Anterior cingulate cortex (tissue), 58 donors: ENCODE data around the gene SND1.
A peak's percentile ranks its signal among the peaks of the same experiment; 100 is the strongest.
"Not testable (repeated sequence)": the region's sequence is repeated elsewhere in the genome, so short reads cannot be mapped to it uniquely, and the experiment has no call there.

Source experiments
- DNase-seq, 58 donors: peaks; one replicate each; lab custom pipeline; 2025; lab: John Stamatoyannopoulos, UW

SND1 gene

DNA sequence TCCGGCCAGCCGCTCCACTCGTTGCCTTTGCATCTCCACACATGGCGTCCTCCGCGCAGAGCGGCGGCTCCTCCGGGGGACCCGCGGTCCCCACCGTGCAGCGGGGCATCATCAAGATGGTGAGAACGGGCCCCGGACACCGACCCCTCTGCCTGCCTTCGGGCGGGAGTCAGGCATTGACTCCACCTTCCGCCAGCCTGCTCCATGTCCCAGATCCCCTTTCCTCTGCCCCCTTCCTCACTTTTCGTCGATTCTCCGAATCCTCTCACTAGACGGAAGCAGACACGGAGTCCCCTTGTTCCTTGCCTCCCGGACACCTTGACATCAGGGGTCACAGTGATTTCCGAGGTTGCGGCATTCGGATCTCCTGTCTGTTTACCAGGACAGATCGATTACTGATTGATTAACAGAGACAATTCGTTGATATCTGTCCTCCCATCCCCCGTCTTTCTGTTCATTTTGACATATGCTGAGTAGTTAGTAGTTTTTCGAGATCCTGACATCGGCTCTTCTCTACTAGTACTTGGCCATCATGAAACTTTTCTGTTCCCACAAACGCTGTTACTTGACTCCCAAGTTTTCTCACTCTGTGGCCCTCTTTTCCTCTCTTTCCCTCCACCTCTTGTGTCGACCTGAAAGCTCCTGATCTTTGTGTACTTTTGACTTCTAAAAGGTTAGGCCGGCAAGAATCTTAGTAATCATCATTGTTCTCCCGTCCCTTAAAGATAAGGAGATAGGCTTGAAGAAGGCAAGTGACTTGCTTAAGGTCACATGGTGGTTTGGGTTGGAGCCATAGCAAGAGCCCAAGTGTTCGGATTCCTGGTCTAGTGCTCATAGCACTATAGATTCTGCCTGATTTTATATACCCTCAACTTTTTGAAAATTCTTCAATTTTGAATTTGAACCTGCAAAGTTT is 597 bp downstream of the SND1 start:
- DNase-seq: peak in 1 of 58 donors; percentile 37

DNA sequence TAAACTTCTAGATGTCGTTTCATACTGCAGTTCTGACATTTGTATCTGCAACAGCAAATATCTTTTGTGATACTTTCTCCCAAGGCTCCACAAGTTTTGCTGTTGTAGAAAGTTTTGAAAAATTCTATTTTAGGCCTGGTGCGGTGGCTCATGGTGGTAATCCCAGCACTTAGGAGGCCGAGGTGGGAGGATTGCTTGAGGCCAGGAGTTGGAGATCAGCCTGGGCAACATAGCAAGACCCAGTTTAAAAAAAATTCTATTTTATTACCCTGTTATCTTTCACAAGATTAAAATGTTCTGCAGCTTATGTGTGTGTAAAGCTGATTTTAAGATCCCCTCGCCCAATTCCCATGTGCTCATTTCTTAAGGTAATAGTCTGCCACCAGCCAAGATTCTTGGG is 1.4 kb downstream of the SND1 start:
- DNase-seq: no peak

DNA sequence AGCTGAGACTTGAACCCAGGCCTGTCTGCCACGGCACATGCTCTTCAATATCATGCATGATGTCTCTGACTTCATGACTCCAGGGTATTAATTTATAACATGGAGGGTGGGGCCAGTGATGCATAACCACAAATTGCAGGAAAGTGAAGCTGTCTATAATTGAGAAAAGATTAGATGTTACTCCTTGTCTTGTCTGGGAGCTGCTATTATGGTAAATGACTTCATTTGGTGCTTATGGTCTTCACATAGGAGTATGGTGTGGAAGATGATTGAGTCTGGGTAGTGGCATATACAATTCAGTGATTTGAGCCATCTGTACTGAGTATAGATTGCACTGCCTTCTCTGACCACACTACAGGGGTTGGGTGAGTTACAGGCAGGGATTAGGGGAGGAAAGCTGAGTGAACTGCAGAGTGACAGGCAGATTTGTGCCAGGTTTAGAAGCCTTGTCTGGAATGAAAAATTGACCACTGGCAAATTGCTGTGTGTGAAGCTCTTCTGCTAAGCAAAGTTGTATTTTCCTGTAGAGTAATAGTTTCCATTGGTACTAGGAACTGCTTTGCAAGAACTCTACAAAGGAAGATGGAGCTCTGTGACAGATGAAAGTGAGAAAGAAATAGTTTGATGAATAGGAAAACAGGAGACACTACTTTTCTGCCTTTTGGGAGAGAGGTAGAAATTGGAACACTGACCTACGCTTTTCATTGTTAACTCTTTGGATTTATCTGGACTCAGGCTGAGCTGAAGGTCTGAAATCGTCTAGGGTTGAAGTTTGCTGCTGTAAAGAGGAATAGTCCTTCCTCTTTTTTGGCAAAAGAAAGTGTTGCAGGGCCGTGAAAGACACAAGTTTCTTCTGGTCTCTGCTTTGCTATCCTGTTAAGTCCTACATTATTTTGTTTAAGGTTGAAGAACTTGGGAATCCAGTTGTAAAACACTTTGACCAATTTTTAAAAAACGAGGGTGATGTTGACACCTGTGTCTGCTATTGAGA is 2.7 kb downstream of the SND1 start:
- DNase-seq: no peak

DNA sequence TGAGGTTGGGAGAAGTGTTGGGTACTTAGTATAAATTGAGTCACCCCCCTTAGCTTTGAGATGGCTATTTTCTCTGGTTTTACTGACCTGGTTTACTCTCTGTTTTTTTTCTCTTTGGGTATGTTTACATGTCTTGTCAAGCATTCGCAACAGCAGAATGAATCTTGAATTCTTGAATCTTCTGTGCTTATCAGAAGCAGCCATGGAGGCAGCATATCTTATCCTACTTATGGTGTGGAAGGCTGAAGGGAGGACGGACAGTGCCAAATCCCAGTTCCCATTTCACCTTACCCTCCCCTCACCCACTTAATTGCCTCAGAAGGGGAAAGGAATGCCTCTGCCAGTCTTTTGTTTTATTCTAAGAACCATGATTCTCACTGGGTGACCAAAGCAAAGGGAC is 3.7 kb downstream of the SND1 start:
- no peak for DNase-seq

DNA sequence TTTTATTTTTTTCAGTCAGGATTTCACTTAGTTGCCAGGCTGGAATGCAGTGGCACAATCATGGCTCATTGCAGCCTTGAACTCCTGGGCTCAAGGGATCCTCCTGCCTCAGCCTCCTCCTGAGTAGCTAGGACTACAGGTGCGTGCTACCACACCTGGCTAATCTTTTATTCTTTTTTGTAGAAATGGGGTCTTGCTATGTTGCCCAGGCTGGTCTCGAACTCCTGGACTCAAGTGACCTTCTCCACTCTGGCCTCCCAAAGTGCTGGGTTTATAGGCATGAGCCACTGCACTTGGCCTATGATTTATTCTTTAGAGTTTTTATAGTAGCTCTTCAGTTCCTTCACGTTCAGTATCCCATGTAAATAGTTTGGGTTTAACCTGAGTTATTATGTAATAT is 5.5 kb downstream of the SND1 start:
- no peak for DNase-seq

DNA sequence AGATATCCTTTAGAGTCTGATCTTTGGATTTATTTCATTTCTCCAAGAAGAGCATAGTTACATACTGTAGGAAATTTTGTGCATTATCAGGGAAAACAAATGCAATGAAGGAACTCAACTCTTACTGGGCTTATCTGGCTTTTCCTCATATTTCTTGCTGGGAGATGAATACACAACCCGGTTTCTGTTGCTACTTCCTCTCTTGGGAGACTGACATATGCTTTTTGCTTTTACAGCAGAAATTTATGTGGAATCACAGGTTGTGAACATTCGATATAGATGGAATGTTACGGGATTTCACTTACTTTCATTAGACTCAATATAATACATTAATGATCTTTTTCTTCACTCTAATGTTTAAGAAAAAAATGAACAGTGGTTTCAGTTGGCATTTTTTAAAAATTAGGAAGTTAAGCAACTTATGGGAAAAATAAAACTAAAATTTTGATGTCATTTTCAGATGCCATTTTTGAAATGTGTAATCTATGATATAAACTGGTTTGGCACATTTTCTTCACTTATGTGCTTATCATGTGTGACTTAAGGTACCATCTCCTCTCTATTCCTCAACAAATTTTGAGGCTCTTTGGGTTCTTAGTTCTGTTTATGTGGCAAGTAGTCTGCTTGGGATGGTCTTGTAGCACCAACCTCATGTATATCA is 7.1 kb downstream of the SND1 start:
- no peak for DNase-seq

DNA sequence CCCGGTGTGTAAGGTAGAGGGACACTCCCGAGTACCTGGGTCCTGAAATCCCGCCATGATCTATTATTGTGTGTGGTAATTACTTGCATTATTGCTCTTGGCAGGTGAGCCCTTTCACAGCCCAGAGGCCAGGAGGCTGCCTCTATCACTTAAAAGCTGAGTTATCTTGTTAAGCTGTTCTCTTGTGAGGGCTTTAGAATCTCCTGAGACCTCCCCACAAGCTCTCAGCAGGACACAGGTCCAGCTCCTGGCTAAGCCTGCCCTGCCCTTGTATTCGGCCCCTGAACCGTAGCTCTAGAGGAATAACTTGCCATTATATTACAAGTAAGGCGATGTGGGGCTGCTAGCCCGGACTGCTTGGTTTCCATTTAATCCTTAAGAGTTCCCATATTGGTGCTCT is 13.9 kb downstream of the SND1 start:
- DNase-seq: no peak

DNA sequence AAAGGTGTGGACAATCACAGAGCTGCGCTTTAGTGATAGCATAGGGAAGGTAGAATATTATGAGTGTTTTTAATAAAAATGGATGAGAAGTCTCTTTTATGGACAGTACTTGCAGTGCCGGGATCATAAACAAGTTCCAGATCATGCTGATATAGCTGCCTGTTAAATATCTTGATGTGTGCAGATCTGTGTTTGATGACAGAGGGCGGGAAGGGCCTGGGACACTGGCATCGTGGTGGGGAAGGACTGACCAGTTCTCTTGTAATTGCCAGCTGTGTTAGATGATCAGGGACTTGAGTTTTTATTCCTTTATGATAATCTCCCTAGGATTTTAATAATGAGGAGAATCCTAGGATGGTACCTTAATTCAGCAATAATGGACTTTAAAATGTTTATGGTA is 14.6 kb downstream of the SND1 start:
- no peak for DNase-seq

DNA sequence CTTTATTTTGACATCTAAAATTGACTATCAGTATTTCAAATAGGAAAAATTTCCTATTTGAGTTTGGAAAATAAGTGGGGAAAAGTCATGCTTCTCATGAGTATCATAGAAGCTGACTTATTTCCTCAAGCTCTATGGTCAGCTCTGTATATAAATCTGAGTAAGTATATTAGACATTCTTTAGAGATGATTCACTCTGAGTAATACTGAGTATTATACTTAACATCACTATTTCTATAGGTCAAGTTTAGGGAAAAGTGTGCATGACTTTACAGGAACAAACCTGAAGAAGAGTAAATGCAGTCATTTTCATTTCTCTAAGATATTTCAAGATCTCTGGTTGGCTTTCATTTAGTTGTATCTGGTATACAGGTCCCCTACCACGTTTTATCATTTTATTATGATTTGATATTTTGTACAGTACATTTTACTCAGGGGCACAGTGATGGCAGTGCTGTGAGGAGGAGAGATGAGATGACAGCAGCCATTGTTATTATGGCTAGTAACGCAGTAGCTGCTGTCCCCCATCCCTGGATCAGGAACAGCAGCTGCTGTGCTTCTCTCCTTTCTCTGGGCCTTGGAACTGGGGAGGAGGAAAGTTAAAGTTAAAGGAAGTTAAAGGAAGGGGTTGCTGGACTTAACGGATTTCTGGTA is 15.2 kb downstream of the SND1 start:
- no peak for DNase-seq

DNA sequence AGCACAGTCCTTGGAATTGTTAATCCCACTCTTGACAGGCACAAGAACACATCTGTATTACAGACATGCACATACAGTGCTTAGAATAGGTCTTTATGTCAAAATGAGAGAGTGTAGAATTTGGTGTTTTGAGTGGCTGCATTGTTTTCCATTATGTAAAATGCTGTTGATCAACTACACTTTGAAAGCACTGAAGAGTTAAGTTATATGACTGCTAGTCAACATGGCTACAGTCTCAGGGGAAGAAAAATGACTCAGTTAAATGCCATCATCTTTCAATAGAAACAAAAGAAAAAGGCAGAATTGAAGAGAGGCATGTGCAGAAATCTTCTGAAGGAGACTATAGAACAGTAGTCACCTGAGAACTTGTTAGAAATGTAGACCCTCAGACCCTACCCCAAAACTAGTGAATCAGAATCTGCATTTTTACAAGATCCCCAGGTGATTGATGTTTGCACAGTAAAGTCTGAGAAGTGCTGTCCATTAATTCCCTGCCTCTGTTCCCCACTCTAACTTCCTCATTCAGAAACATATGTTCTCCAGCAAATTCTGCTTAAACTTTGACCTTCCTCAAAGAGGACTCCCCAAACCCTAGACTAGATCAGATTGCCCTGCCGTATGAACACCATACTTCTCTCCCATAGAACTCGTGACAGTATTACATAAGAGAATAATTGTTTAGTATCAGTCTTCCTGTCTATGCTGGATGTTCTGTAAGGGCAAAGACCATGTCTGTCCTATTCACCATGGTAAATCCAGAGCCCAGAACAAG is 16.0 kb downstream of the SND1 start:
- no peak for DNase-seq

DNA sequence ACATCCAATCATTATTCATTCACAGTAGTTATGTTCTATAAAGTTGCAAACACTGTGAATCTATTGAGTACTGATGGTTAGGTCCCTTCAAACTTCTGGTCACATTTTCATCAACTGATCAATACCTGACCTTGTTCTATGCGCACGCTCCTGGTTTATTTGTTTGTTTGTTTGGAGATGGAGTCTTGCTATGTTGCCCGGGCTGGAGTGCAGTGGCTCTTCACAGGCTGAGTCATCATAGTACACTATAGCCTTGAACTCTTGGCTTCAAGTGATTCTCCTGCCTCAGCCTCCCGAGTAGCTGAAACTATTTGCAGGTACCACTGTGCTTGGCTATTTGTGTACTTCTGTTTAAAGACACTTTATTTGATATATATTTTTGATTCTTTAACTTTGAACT is 19.3 kb downstream of the SND1 start:
- DNase-seq: no peak

DNA sequence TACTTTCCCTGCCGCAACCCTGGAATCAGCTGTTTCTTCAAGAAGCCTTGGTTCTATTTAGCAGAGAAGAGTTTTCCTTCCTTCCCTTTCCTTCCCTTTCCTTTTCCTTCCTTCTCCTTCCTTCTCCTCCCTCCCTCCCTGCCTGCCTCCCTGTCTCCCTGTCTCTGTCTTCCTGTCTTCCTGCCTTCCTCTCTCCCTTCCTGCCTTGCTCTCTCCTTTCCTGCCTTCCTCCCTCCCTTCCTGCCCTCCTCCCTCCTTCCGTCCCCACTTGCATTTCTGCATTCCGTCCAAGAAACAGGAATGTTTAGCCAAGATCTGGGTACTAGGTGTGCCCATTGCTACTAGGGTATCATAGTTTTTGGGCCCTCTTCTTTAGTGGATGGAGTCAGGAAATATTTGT is 21.9 kb downstream of the SND1 start:
- no peak for DNase-seq

DNA sequence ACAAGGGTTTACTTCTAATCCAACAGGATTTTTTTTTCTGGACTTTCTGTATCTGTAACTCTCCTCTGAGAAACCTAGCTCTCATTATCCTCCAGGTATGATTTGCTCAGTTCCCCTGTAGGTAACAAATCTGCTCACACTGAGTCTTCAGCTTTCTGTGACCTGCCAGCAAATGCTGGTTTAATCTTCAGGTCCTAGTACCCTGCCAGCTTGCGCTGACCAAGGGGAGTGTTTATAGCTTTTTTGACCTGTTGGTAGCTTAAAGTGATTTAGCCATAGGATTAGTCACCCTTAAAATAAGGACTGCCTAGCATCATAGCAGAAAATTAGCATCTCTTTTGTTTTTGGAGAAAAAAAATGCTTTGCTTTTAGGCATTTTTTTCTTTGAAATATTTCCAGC is 22.4 kb downstream of the SND1 start:
- DNase-seq: no peak

DNA sequence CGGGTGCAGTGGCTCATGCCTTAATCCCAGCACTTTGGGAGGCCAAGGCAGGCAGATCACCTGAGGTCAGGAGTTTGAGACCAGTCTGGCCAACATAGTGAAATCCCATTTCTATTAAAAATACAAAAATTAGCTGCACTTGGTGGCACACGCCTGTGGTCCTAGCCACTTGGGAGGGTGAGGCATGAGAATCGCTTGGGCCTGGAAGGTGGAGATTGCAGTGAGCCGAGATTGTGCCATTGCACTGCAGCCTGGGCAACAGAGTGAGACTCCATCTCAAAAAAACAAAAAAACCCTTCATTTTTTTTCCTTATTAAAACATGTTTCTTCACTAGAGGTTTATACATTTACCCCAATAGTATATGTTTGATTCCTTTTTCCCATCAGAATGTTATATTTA is 22.9 kb downstream of the SND1 start:
- DNase-seq: not testable (repeated sequence)

DNA sequence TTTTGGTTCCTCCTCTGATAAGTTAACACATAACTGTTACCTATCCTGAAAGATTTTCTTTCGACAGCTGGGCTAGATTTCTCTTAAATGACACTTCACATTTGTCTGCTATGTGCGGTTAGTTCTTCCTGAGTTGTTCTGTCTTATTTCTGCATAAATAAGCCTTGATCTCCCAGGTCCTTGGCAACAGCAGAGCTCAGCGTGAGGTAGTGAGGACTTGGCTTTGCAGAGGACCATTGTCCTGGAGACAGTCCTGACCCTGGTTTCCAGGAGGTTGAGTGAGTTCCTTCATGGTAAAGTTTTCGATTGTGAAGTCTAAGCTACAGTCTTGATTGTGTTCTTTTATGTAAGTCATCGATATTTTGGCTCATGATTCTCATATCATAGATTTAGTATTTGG is 23.7 kb downstream of the SND1 start:
- DNase-seq: no peak

DNA sequence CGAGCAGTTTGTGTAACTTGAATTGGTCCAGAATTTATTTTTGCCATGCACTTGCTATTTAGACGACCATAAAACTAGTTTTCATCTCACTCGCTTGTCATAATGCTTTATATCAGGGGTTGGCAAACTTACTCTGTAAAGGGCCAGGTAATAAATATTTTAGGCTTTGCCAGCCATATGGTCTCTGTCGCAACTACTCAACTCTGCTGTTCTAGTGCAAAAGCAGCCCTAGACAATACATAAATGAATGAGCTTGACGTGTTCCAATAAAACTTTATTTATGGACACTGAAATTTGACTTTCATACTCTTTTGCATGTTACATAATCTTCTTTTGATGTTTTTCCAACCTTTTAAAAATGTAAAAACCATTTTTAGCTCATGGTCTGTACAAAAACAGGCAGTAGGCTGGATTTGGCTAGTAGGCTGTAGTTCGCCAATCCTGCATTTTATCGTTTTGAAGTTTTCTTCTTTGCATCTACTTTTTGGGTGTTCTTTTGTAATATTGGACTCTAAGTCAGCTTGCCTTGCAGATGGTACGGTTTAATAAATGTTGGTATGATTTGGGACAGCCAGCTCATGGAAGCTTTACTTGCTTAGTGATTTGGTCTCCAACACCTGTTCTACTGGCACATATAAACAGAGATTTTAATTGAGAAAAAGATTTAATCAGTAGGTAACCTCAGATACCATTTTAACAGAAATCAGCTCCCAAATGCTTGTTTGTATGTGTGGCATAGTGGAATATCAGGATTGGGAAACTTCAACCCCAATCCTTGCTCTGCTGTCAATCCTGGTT is 25.6 kb downstream of the SND1 start:
- DNase-seq: no peak

DNA sequence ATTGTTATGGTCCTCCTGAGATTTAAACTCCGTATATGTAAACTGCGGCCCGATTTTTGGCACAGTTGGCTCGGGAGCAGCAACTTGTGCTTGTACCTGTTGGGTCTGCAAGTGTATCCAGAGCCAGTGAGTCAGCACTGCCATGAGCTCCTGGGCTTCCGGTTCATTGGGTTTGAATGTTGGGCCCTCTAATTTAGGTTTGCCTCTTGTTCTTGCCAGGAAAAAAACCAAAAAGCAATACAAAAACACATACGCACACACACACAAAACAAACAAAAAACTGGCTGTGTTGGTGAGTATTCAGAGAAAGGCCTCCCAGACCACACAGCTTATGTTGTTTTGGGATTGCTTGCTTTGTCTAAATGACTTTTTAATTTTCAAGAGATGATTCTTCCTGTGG is 26.3 kb downstream of the SND1 start:
- DNase-seq: peak in 17 of 58 donors; percentile 1 to 40 (median 15)

DNA sequence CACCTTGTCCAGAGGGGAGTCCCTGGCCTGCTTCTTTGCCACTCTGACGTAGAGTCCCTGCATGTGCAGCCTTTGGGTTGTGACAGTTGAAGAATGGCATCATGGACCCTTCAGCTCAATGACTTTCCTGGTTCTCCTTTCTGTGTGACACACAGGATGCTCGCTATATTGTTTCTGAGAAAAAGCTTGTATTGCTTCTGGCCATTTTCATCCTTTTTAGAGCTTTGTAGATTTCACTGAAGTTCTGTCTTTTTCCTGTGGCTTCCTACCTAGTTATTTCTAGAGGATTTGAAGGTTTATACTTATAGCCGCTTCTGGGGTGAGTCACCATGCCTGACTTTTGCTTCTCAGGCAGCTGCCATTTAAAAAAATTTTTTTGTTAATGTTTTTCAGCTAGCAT is 27.0 kb downstream of the SND1 start:
- no peak for DNase-seq

DNA sequence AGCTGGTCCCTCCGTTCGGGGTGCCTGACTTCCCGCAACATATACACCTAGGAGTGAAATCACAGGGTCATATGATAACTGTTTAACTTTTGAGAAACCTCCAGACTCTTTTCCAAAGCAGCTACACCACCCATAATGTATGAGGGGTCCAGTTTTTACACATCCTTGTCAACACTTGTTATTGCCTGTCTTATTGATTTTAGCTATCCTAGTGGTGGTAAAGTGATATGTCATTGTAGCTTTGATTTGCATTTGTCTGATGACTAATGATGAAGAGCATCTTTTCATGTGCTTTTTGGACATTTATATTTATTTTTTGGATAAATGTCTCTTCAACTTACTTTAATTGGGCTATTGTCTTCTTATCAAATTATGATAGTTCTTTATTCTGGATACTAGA is 29.0 kb downstream of the SND1 start:
- no peak for DNase-seq
